ENCODE measurements around the gene ABL2.

- no peak for TF ChIP-seq EP300 (IDR thresholded peaks at IDR 0.05)
- no peak for TF ChIP-seq CTCF (IDR thresholded peaks at IDR 0.05)
Measured at GRCh38 chr1:179066471-179066870, 163.0 kb downstream of the ABL2 start.
